ENCODE results near the gene SEC31A. TPM values are rescaled to one million over a fixed set of nuclear protein-coding genes. Genes with fewer than 3 reads are reported as not detected.
A peak's percentile ranks its signal among the peaks of the same experiment; 100 is the strongest.

SEC31A gene
- polyA plus RNA-seq, 3 donors = 225 to 236 (median 233) TPM

DNA sequence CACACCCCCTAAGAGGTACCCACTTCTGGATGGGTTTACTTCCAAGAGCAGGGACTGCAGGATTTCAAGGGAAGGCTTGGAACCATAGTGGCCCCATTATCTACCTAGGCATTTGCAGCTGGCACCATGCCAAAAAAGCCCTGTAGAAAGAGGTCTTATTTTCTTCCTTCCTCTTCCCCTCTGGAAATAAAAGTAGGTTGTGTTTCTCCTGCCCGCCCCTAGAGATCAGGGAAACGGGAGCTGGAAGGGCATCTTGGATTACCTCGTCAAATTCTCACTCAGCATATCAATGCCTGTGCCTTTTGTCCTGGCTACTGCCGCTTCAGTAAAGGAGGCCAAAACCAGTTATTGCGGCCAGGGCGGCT is 93.9 kb downstream of the SEC31A start:
- DNase-seq (ENCODE audit: low read depth in 3 of 3, low spot score in 2 of 3) = no peak

- no peak for DNase-seq (ENCODE audit: low read depth in 3 of 3, low spot score in 2 of 3)
These were observed 97.9 kb downstream of the SEC31A start for GRCh38 chr4:82792912-82793649.

GRCh38 chr4:82791179-82791578 is 99.8 kb downstream of the SEC31A start:
- no peak for DNase-seq (ENCODE audit: low read depth in 3 of 3, low spot score in 2 of 3)

- no peak for DNase-seq (ENCODE audit: low read depth in 3 of 3, low spot score in 2 of 3)
These were observed 100.8 kb downstream of the SEC31A start for GRCh38 chr4:82790060-82790660.

DNA sequence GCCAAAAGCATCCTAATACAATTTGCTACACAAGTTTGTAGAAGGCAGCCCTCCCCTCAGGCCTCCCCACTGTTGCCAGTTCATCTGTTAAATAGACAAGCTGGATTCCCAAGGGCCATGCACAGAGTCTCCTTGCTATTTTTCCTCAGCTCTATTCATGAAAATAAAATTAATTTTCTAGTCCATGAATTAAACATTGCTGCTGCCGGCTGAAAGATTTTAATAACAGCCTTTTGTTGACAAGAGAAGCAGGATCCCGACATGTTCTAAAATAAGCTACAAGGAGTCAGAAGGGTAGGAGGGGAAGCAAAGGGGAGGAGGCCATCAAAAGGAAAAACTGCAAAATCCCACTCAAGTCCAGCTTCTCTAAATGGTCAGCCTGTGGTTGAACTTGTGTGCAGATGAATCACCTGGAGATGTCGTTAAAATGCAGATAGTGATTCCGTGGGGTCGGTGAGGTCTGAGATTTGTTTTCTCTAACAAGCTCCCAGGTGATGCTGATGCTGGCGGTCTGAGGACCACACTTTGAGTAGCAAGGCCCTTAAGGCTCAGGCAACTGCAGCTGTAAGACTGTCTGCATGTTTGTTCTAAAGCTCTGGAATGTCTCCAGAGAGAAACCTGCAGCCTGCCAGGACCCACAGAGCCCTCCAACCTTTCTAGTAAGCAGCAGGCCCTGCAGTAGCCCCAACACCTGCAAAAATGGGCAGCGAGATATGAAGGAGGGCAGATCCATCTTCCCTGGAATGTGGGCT is 101.8 kb downstream of the SEC31A start:
- DNase-seq (ENCODE audit: low read depth in 3 of 3, low spot score in 2 of 3) = no peak

DNA sequence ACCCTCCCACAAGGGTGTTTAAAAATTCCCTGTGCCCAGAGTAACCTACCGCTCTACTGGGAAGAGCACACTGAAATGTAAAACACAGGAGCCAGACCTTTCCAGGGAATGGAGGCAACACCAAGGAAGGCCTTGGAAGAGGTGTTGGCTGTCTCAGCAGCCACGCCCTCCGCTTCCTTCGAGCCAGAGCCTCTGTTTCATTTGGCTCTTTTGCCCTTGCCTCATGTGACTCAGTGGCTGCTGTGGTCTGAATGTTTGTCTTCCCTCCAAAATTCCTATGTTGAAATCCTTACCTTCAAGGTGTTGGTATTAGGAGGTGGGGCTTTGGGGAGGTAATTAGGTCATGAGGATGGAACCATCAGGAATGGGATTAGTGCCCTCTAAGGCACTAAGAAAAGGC is 103.6 kb downstream of the SEC31A start:
- DNase-seq (ENCODE audit: low read depth in 3 of 3, low spot score in 2 of 3) = no peak

DNA sequence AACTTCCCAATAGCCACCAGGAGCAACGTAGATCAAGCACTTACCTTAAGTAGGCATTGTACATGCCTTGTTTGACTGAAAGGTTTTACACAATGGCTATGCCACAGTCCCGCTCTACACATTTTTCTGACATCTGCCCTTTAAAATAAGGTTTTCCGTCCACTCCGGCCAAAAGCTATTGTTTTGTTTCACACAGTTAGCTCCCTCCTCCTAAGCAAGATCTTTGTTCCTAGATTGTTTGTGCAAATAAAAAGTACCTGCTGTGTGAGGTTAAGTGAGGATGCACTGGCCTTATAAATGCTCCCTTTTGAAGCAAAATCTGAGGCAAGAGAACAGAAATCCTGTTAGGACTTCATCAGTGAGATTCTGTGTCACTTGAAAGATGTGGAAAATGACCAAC is 104.1 kb downstream of the SEC31A start:
- DNase-seq (ENCODE audit: low read depth in 3 of 3, low spot score in 2 of 3) = no peak

- no peak for DNase-seq (ENCODE audit: low read depth in 3 of 3, low spot score in 2 of 3)
These were observed 105.1 kb downstream of the SEC31A start for GRCh38 chr4:82785611-82786400.

DNA sequence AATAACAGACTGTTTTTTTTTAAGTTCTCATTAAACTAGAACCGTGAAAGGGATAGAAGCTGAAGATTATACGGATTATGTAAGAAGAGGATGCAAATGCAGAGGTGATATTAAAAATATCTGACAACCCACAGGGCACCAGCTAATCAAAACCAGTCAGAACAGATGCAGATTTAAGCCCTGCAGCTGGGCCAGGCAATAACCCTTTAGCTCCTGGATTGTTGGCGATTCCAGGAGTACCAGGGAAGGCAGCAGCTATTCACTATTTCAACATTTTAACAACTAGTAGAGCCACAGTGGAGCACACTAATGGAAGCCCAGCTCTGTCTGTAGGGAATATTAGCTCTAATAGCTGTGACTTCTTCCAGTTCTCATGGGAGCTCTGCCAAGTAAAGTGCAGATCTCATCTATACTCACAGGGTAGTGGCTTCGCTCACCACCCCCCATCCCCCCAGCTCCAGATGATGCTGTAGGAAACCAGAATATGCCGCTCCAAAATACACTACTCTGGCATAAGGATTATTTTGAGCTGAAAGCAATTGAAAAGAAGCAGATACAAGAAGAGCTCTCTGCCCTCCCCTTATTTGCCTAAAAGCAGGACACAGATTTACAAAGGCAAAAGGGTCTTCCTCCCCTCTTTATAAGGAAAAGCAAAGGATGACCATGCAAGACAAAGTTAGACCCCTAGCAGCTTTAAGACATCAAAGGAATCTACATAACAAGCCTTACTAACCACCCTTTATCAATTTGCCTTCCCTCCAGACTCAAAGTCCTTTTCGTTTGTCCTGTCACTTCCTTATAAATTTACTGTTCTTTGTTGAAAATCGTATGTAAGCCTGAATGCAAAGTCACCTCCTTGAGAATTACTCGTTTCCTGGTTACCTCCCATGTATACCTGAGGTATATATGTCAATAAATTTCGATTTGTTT is 106.0 kb downstream of the SEC31A start:
- no peak for DNase-seq (ENCODE audit: low read depth in 3 of 3, low spot score in 2 of 3)

DNA sequence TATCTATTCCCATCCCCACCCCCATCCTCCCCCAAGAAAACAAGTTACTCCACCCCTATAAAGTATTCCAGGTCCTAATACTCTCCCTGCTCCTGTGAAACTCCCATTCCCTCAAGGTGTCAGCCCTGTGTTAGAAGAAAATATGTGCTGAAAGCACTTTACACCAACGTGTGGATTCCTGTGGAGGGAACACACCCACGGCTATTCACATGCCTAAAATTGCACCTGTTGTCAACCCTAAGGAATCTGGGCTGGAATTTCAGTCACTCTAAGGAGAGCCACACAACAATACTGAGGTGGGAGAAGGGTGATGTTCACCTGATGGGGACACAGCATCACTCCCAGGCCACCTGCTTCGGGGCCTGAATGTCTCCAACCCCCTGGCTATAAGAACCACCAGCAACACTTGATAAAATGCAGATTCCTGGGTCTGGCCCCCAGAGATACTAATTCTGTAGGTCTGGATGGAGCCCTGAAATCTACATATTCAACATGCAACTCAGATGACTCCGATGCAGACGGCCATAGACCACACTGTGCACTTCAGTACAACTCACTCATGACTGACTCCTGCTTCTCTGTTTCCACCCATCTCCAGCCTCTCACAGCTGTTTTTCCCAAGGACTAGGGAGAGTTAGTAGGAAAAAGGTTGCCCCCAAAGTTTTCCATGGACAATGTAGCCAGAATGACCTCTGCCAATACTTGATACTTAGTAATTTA is 108.2 kb downstream of the SEC31A start:
- no peak for DNase-seq (ENCODE audit: low read depth in 3 of 3, low spot score in 2 of 3)

DNA sequence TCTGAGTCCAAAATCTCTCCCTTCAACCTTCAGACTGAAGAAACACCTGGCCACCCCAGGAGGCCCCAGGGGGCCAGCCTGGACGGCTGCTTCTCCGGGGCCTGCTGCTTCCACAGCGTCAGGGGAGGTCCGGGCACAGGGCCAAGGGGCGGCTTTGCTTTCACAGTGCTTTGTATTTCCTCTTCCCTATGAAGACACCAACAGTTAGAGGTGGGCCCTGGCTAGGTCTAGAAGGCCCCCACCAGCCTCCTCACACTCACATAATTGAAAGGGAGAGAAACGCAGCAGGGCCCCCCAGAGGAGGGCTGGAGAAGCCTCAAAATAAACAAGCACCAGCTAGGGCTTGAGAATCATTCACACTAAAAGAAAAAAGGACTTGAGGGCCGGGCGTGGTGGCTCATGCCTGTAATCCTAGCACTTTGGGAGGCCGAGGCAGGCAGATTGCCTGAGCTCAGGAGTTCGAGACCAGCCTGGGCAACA is 110.2 kb downstream of the SEC31A start:
- peak in 1 of 3 donors; percentile 58 for DNase-seq (ENCODE audit: low read depth in 3 of 3, low spot score in 2 of 3)

- DNase-seq (ENCODE audit: low read depth in 3 of 3, low spot score in 2 of 3) = no peak
These were observed 110.7 kb downstream of the SEC31A start for GRCh38 chr4:82780170-82780751.

- no peak for DNase-seq (ENCODE audit: low read depth in 3 of 3, low spot score in 2 of 3)
These were observed 111.9 kb downstream of the SEC31A start for GRCh38 chr4:82779032-82779431.

DNA sequence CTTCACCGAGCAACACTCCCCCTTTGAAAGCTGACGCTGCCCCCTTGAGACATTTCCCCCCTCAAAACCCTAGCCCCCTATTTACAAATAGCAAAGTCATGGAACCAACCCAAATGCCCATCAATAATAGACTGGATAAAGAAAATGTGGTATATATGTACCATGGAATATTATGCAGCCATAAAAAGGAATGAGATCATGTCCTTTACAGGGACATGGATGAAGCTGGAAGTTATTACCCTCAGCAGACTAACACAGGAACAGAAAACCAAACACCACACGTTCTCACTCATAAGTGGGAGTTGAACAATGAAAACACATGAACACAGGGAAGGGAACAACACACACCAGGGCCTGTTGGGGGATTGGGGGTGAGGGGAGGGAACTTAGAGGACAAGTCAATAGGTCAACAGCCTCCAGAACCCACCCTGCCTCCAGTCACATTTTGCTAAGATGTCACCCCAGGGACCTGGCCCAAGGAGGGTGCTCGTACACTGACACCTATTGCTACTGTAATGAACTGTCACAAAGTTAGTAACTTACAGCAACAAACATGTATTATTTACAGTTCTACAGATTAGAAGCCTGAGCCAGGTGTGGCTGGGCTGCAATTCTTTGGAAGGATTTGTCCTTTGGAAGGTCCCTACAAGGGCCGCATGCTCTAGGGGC is 113.0 kb downstream of the SEC31A start:
- no peak for DNase-seq (ENCODE audit: low read depth in 3 of 3, low spot score in 2 of 3)

- DNase-seq (ENCODE audit: low read depth in 3 of 3, low spot score in 2 of 3) = no peak
These were observed 113.9 kb downstream of the SEC31A start for GRCh38 chr4:82776925-82777542.

GRCh38 chr4:82775243-82775642 is 115.7 kb downstream of the SEC31A start:
- DNase-seq (ENCODE audit: low read depth in 3 of 3, low spot score in 2 of 3) = no peak

DNA sequence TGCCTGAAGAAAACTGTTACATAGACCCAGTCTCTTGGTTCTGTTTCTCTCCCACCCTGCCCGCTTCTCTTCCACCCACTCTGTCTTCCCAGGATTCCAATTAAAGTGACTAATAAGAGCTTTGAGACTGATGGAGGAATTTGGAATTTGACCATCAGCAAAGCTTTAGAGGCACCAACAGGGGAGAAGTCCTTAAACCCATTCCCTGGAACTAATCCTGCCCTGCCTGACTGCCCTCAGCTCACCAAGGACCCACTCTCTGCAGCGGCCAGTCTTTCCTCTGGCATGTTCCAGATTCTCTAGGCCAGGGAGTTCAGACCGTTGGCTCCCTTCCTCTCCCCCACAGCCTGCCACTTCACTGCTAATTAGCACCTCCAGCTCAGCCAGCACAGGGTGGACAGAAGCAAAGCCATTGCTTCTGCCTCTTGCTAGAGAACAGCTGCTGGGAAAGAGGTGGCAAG is 116.2 kb downstream of the SEC31A start:
- DNase-seq (ENCODE audit: low read depth in 3 of 3, low spot score in 2 of 3) = no peak

- DNase-seq (ENCODE audit: low read depth in 3 of 3, low spot score in 2 of 3) = no peak
These were observed 117.9 kb downstream of the SEC31A start for GRCh38 chr4:82773057-82773456.
